AG04449 (cell line): ENCODE data around the gene C10orf90.

Source experiments
- CTCF ChIA-PET: fragments of 350-600 bp; formaldehyde crosslinking; extraction: SDS; loops from one replicate; lab custom pipeline; 2021; ENCODE audit warnings: antibody characterized with exemption; lab: Yijun Ruan, JAX
- POLR2A ChIA-PET: fragments of 400-600, 350-600 bp; formaldehyde crosslinking; extraction: SDS; loops from one replicate; lab custom pipeline; 2020; ENCODE audit warnings: antibody characterized with exemption, inconsistent platforms; lab: Yijun Ruan, JAX
- DNase-seq: peaks from one replicate; pipeline ENCODE4 v3.0.0-alpha.2; 2010; ENCODE audit warnings: low read depth, low spot score
- H3K4me3 ChIP-seq: 2 replicates; pipeline ENCODE4 v1.5.1; 2011; ENCODE audit warnings: low read depth, mild to moderate bottlenecking, control low read depth, low read length
- CTCF ChIP-seq: IDR thresholded peaks from one replicate; pipeline ENCODE4 v1.5.1; 2011; ENCODE audit warnings: mild to moderate bottlenecking, moderate library complexity, low read length, control low read depth, inconsistent platforms; ENCODE audit not compliant: insufficient read depth; ENCODE audit errors: missing control alignments

The C10orf90 gene

GRCh38 chr10:126705131-126705530 is 34.6 kb upstream of the C10orf90 start:
- ChIA-PET POLR2A (no interaction called here), CTCF (no interaction called here)
- no peak for DNase-seq
- no peak for TF ChIP-seq CTCF
- H3K4me3 ChIP-seq = no peak overlapping the region

- ChIA-PET POLR2A (no interaction called here), CTCF (no interaction called here)
- TF ChIP-seq CTCF = no peak
- H3K4me3 ChIP-seq = no peak overlapping the region
- DNase-seq = no peak
These were observed 34.2 kb upstream of the C10orf90 start for GRCh38 chr10:126704649-126705048.

- ChIA-PET POLR2A (no interaction called here), CTCF (no interaction called here)
- no peak for DNase-seq
- TF ChIP-seq CTCF = no peak
- no peak overlapping the region for H3K4me3 ChIP-seq
These were observed 31.7 kb upstream of the C10orf90 start for GRCh38 chr10:126702181-126702580.

GRCh38 chr10:126701526-126701925 is 31.0 kb upstream of the C10orf90 start:
- POLR2A ChIA-PET = no interaction called here
- TF ChIP-seq CTCF = no peak
- H3K4me3 ChIP-seq = no peak overlapping the region
- no peak for DNase-seq
- CTCF ChIA-PET = no interaction called here

- POLR2A ChIA-PET = no interaction called here
These were observed 26.2 kb upstream of the C10orf90 start for GRCh38 chr10:126696684-126697083.

GRCh38 chr10:126691456-126691855 is 21.0 kb upstream of the C10orf90 start:
- DNase-seq = no peak
- POLR2A ChIA-PET = no interaction called here
- no peak overlapping the region for H3K4me3 ChIP-seq
- TF ChIP-seq CTCF = no peak
- CTCF ChIA-PET = no interaction called here

More at GRCh38 chr10:126696684-126697083, 26.2 kb upstream of the C10orf90 start:
- DNase-seq = no peak
- CTCF ChIA-PET = interaction anchor here (1.2 kb wide), 1 partner anchor 763 kb away, joined by 3 read pairs; no protein-coding TSS in a partner anchor
- TF ChIP-seq CTCF = no peak
- H3K4me3 ChIP-seq = no peak overlapping the region
